ENCODE results near the gene DGKQ.
A peak's percentile ranks its signal among the peaks of the same experiment; 100 is the strongest.
"Not testable (repeated sequence)": the region's sequence is repeated elsewhere in the genome, so short reads cannot be mapped to it uniquely, and the experiment has no call there.

DGKQ gene

GRCh38 chr4:976016-976415 is 2.6 kb upstream of the DGKQ start:
- not testable (repeated sequence) for DNase-seq

- DNase-seq, result no peak
Measured at GRCh38 chr4:974668-975067, 1.3 kb upstream of the DGKQ start.

DNA sequence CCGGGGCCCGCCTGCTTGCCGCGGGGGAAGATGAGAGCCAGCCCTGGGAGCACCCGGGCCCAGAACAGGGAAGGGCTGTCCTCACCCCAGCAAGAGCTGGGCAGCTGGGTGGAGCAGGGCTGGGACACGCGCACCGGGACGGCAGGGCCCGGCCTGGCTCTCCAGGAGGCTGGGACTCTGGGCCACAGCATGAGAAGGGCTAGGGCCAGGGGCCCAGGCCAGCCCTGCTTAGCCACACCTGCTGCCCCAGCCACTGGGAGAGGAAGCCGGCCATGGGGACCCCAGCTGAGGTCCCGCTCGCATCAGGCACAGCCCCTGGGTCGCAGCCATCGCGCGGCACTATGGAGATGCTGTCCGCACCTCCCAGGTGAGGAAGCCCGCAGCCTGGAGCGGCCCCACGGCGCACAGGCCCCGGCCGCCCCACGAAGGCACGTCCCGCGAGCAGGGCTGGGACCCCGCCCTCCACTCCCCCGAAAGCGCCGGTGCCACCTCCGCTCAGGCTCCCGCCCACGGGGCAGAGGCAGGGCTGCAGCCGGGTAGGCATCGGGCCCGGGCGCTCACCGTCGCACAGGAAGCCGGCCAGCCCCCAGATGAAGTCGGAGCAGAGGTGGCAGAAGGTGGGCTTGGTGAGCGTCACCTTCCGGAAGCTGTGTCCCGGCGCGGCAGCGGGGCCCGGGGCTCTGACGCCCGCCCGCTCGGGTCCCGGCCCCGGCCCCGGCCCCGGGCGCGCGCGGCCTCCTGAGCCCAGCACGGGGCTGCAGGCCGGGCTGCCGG is 531 bp downstream of the DGKQ start:
- DNase-seq, result peak; percentile 53

DNA sequence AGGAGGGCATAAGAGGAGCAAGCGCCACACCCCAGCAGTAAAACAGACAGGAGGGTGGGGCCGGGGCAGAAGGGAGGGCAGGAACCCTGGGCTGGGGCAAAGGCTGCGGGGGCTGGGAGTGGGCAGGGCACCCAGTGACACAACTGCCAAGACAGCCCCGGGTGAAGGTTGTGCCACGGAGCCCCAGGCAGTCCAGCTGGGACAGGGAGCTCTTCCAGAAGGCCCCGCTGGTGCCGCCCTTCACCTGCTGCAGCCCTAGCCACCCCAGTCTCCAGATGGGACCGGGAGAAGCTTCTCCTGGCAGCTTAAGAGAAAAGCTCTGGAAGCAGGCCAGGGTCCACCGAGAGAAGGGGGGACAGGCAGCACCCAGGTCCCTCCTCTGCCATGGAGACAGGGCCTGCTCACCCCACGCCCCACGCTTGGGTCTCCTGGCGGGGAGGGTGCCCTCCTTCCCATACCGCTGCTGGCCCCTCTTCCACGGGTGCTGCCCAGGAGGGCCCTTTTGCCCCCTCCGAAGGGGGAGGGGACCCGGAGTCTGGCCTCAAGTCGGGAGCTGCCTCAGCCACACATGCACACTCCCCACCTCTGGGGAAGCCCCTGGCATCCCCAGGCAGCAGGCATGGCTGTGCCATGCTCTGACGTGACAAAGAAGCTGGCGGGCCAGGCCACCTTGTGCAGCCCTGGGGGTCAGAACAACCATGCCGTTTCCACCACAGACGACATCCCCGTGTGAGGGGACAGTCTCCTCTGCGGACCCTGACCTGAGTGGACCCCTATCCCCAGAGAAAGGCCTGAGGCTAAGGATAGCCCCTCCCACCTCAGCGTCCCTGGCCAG is 1.5 kb downstream of the DGKQ start:
- DNase-seq, result no peak

DNA sequence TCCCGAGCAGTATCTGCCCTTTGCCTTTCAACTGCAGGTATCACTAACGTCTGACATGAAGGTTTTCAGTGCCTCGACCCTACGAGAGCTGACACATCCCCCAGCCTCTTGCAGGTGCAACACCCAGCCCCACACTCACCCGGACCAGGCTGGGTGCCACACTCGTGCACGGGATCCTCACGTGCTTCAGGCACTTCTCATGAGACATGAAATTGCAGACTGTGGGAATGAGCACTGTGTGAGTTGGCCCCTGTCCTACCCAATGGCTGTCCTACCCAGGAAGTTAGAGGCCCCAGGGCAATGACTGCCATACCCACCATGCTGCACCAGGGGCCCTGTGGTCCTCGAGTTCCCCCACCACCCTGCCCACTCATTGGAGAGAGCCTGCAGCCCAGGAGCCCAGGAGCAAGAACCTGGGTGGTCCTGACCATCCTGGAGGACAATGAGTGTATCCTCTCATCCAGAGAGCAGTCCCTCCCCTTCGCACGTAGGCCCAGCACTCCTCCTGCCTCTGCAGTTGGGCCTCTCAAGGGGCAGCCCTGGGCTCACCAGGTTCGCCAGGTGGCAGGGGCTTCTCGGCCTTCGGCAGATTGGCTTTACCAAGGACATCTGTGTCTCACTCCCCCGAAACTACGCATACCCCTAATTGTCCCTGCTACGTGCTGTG is 2.4 kb downstream of the DGKQ start:
- DNase-seq, result no peak

DNA sequence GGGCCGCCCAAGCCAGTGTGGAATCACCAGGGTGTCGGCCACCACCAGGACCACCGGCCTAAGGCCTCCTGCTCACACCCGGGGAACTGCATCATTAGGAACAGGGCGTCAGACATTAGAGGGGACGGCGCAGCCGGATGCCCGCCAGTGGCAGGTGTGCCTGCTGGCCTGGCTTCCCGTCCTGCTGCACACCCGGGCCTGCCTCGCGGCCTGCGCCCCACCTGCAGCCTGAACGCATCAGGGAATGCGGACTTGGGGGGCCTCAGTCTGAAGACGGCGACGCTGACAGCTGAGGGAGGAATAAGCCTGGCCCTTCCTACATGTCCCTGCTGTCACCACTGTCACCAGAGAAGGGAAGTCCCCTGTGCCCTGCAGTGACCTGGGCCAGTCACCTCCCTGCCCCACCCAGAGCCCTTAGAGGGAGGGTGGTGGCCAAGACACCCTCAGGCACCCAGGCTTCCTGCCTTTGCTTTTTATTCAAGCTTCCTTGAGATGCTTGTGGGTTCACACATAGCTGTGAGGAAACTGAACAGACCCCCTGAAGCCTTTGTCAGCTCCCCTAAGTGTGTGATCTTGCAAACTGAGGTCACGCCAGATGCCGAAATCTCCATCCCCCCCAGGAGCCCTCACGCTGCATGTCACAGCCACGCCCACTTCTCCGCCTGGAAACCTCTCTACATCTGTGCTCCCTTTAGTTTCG is 3.2 kb downstream of the DGKQ start:
- DNase-seq, result no peak

- no peak for DNase-seq
Measured at GRCh38 chr4:968621-969394, 4.6 kb downstream of the DGKQ start.

DNA sequence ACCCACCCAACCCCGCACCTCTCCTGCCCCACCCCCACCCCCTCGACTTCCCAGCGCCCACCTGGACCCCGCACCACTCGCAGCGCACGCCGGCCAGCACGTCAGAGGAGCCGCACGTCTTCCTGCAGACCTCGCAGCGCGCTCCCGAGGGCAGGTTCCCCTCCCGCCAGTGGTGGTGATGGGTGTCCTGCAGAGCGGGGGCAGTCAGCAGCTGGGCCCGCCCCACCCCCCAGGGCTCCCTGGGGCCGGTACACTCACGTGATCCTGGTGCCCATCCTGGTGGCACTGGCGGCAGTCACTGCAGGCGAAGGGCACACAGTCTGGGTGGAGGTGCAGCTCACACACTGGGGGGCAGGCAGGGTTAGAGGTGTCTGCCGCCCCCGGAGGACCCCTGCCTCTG is 5.1 kb downstream of the DGKQ start:
- no peak for DNase-seq

- no peak for DNase-seq
Measured at GRCh38 chr4:967113-968104, 6.0 kb downstream of the DGKQ start.

GRCh38 chr4:966266-967112 is 6.9 kb downstream of the DGKQ start:
- DNase-seq, result no peak

DNA sequence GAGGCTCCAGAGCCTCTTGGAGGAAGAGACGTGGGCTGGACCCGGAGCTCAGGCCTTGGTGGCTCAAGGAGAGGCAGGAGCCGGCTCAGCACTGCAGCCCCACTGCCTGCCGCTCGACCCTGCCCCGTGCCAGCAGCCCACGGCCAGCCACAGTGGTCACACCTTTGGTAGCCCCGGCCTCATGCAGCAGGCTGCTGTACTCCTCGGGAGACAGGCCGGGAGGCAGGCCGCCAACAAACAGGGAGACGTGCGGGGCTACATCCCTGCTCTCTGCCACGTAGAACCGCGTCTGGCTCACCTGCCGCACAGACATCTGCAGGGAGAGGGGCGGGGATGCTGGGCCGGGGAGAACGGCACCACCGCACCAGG is 7.6 kb downstream of the DGKQ start:
- no peak for DNase-seq

DNA sequence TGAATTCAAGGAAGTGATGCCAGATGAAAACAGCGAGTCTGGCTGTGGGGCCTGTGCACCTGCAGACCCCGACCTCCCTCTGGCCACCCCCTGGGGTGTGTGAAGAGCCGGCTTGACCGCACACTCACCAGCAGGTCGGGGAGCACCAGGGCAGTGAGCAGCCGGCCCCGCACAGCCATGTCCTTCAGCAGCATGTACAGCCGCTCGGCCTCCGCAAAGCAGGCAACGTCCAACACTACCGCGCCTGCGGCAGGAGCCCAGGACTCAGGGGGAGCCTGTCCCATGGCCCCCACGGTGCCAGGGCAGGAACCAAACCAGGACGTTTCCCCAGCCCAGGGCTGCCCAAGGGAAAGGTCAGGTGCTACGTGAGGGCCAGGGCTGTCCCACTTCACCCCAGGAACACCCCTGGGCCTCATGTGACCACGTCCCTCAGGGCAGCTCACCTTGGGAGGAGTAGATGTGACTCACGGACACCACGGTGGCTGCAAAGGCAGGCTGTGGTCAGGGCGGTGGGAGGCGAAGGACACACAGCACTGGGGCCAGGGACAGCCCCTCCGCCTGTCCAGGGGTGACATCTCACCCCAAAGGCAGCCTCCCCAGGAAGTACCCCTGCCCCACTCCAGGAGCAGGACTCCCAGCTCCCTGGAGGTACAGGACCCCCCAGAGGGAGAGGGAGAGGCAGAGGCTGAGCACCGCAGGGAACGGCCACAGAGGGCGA is 8.2 kb downstream of the DGKQ start:
- DNase-seq, result no peak

- DNase-seq, result no peak
Measured at GRCh38 chr4:964346-965025, 8.9 kb downstream of the DGKQ start.

- DNase-seq, result no peak
Measured at GRCh38 chr4:963276-964225, 9.8 kb downstream of the DGKQ start.

DNA sequence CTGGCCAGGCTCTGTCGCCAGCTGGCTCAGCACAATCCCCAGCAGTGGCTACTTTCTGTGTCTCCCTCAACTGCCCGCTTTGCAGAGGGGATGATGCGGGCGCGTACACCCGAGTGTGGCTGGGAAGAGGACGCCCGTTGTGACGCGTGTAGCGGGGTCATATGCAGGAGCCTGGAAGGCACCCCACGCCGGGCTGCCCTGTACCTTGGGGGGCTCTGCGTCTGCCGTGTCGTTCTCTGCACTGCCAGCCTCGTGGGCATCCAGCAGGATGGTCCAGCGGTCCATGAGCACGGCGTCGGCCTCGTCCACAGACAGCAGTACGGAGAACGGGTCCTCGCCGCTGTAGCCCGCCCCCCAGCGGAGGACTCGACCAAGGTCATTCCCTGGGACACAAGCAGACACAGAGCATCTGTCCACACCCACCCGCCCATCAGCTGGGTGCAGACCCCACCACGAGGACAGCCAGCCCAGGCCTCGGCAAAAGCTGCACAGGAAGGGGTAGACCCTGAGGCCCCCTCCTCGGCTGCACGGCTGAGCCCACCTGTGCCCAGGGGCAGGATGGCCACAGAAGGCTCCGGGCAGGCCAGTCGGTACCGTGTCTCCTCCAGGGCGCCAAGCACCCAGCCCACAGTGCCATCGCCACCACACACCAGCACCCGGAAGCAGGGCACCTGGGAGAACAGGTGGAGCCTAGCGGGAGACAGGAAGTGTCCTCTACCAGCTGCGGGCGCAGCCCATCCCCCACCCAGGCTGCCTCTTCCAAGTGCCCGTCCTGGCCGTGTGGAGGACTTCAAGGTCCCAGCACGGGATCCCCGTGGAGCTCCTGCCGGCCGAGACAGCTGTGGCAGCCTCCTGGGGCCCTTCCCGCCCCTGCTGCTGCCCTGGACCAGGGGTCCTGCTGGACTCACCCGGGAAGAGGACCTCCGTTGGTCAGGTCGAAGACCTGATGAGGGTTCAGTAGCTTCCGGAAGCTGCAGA is 10.8 kb downstream of the DGKQ start:
- no peak for DNase-seq
